CD4-positive, alpha-beta T cell treated with Interleukin-15 for 1 hour (primary cell): ENCODE measurements around the gene RNFT2.
A peak's percentile ranks its signal among the peaks of the same experiment; 100 is the strongest.

Experiments used
- DNase-seq: peaks from one replicate; pipeline ENCODE4 v3.0.0-alpha.2; 2020

The RNFT2 gene

GRCh38 chr12:116838365-116838764 lies 100.2 kb downstream of the RNFT2 start:
- DNase-seq, result no peak

GRCh38 chr12:116839287-116839830 lies 101.2 kb downstream of the RNFT2 start:
- DNase-seq, result no peak

- no peak for DNase-seq
Measured at GRCh38 chr12:116843085-116843484, 105.0 kb downstream of the RNFT2 start.

- no peak for DNase-seq
Measured at GRCh38 chr12:116849216-116849615, 111.1 kb downstream of the RNFT2 start.

GRCh38 chr12:116852303-116852702 lies 114.2 kb downstream of the RNFT2 start:
- no peak for DNase-seq

GRCh38 chr12:116853507-116853906 lies 115.4 kb downstream of the RNFT2 start:
- DNase-seq, result no peak

- DNase-seq, result no peak
Measured at GRCh38 chr12:116855744-116856470, 117.8 kb downstream of the RNFT2 start.

- no peak for DNase-seq
Measured at GRCh38 chr12:116856729-116857128, 118.6 kb downstream of the RNFT2 start.

GRCh38 chr12:116859079-116859478 lies 121.0 kb downstream of the RNFT2 start:
- no peak for DNase-seq

GRCh38 chr12:116860263-116860662 lies 122.1 kb downstream of the RNFT2 start:
- DNase-seq, result no peak

GRCh38 chr12:116861320-116861719 lies 123.2 kb downstream of the RNFT2 start:
- peak; percentile 58 for DNase-seq

- DNase-seq, result no peak
Measured at GRCh38 chr12:116862167-116862566, 124.1 kb downstream of the RNFT2 start.

- no peak for DNase-seq
Measured at GRCh38 chr12:116863275-116863767, 125.2 kb downstream of the RNFT2 start.

GRCh38 chr12:116864371-116865160 lies 126.5 kb downstream of the RNFT2 start:
- DNase-seq, result no peak

- no peak for DNase-seq
Measured at GRCh38 chr12:116867523-116867922, 129.4 kb downstream of the RNFT2 start.

GRCh38 chr12:116870306-116870705 lies 132.2 kb downstream of the RNFT2 start:
- DNase-seq, result no peak

- no peak for DNase-seq
Measured at GRCh38 chr12:116874324-116874995, 136.3 kb downstream of the RNFT2 start.

GRCh38 chr12:116876151-116876869 lies 138.2 kb downstream of the RNFT2 start:
- no peak for DNase-seq

GRCh38 chr12:116878567-116879508 lies 140.7 kb downstream of the RNFT2 start:
- DNase-seq, result no peak

GRCh38 chr12:116879509-116880212 lies 141.5 kb downstream of the RNFT2 start:
- no peak for DNase-seq
